ENCODE data around the gene AFAP1L1.

GRCh38 chr5:149237662-149238061 is 34.0 kb upstream of the AFAP1L1 start:
- no peak for TF ChIP-seq CTCF (IDR thresholded peaks at IDR 0.05)
- no peak for TF ChIP-seq ZFX (IDR thresholded peaks at IDR 0.05; ENCODE audit: borderline replicate concordance)
